Retina (tissue), 1 donor: ENCODE results near the gene FAM209A.
"Not testable (repeated sequence)": the region's sequence is repeated elsewhere in the genome, so short reads cannot be mapped to it uniquely, and the experiment has no call there.

Experiments
- DNase-seq: peaks from one replicate; pipeline ENCODE4 v3.0.0-alpha.2; 2016

The FAM209A gene, protein sequence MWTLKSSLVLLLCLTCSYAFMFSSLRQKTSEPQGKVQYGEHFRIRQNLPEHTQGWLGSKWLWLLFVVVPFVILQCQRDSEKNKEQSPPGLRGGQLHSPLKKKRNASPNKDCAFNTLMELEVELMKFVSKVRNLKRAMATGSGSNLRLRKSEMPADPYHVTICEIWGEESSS

DNA sequence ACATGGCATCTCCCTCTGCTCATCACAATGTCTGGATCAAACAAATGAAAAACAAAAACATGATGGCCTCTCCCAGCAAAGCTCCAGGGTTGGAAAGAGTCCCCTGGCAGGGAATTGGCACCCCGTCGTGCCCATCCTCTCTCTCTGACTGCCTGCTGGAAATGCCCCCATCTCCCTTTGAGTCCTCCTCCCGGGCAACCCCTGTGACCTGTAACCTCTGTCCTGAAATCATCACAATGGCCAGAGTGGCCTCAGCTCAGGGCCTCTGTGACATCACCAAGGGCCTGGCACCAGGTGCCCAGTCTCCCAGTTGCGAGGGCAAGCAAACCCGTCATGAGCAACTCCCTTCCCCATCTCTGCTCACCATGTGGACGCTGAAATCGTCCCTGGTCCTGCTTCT lies at the start of gene FAM209A:
FAM209A (plus strand) TSS at position 301 of the 400 bp plus-strand sequence; CDS start at position 366, 65 bp downstream.
- not testable (repeated sequence) for DNase-seq

DNA sequence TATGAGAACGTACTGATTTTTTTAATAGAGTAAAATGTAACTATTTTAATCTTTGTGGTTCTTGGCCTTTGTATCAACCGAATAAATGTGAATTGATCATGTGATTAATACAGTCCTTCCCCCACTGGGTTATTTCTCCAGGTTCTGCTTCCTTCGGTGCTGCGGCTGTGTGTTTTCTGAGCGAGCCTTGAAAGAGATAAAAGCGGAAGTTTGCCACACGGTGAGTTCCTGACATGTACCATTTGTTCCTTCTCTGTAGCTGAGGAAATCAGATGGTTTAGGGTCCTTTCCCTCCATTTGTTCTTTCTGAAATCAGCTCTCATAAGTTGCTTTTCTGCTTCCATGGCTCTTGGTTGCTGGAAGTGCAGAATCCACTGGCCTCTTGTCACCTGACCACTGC lies 40.6 kb upstream of the FAM209A start:
- no peak for DNase-seq

DNA sequence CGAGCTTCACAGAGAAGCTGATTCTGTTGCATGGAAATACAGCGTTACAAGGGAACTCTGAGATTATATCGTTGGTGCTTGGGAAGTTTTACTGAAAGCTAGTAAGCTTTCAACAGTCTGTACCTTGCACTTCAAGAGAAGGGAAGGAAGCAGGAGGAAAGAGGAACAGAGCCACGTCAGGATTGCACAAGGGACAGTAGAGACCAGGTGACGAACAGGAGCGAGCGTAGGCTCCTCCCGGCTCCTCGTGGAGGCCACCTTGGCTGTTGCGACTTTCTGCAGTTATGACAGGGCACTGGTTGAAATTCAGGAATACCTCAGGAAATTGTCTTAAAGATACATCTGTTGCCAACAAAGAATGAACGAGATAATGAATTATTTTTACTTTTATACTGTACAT lies 37.3 kb upstream of the FAM209A start:
- no peak for DNase-seq

DNA sequence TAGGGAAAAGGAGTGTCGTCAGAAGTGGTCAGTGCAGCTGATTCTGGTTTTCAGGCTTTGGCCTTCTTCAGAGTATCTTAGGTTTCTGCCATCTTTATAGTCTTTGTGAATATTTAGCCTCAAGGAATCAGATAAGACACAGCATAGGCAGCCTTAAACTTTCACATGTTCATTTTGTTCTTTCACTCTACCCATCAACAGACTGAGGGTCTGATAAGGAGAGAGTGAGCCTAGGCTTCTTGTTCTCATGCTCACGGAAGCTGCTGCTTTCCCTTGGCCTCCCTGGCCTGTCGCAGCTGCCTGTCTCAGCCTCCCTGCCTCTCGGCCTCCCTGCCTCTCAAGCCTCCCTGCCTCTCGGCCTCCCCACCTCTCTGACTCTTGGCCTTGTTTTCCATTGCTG lies 36.0 kb upstream of the FAM209A start:
- DNase-seq = no peak

DNA sequence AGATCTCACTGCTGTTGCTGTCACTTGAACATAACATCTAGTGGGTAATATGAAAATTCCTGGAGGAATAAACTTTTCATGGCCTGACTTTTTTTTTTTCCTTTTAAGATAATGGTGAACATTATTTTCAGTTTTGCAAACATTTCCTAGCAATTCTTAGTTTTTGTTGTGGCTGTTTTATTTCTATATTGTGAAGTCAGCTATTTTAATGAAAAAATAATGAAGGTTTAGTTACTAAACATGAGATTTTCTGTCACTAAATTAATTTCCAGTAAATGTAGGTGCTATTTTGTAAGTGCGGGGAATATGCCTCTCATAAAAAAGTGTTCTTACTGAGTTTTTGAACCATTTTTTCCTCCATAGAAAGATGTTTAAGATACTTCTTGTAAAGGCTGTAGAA lies 23.4 kb upstream of the FAM209A start:
- no peak for DNase-seq

DNA sequence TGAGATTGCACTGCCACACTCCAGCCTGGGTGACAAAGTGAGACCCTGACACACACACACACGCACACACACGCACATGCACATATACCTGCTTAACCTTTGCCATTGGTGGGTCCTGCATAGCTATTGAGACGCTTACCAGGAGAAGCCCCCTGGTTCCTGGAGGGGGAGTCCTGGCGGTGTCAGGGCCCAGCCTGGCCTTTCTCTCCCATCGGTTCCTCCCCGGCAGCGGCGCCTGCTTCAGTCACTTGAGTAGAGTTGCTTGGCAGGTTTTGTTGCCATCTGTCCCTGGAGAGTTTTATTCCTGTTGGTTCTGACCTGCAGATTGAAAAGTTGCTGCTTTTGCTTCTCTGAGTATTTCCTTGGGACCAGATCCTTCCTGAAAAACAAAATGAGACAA lies 20.6 kb upstream of the FAM209A start:
- no peak for DNase-seq

DNA sequence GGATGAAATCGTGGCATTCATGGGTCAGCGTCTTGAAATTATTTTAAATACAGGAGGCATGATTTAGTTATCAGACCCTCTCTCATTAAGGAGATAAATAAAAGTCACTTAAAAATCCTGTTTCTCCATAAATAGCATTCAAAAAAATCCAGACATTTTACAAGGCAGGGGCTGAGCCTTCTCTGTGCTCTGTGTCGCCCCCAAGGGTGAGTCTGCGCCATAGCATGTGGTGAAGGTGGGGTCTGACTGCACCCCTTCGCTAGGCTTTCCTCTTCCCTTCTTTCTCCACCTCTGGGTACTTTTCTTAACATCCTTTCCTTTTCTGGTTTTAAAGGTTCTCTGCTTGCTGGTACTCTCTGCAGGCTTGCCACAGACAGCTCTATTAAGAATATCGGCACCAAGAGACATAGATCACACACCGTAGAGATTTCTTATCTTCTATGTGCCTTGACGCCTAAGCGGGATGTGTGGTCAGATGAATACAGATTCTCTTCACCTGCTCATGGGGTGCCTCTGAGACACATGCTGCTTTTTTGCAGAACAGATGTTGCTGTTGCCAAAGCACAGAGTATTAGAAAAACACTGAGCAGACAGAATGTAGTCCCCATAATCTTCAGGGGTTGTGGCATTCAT lies 20.1 kb upstream of the FAM209A start:
- no peak for DNase-seq

DNA sequence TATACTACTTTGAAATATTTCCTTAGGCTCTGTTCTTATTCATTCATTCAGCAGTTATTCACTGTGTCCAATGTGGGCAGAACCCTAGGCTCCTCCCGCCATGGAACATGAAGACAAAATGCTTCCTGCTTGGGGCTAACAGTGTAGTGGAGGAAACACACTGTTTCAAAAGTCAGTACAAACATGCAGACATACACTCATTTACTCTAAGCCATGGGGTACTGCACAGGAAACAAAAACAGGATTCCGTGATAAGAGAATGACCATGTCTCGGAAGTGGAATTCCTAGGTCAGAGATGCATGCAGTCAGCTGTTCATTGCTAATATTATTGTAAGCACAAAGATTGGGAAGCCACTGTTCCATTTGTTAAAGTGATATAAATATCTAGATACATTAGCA lies 18.4 kb upstream of the FAM209A start:
- no peak for DNase-seq

DNA sequence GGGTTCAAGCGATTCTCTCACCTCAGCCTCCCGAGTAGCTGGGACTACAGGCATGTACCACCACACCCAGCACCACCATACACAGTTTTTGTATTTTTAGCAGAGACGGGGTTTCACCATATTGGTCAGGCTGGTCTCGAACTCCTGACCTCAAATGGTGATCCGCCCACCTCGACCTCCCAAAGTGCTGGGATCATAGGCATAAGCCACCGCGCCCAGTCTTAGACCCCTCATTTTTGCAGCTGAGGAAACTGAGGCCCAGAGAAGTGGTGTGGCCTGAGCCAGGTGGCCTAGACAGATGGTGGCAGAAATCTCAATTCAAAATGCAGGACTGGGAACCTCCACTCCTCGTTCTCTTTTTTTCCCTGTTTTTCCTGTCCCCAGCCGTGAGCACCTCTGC lies 12.6 kb upstream of the FAM209A start:
- no peak for DNase-seq

DNA sequence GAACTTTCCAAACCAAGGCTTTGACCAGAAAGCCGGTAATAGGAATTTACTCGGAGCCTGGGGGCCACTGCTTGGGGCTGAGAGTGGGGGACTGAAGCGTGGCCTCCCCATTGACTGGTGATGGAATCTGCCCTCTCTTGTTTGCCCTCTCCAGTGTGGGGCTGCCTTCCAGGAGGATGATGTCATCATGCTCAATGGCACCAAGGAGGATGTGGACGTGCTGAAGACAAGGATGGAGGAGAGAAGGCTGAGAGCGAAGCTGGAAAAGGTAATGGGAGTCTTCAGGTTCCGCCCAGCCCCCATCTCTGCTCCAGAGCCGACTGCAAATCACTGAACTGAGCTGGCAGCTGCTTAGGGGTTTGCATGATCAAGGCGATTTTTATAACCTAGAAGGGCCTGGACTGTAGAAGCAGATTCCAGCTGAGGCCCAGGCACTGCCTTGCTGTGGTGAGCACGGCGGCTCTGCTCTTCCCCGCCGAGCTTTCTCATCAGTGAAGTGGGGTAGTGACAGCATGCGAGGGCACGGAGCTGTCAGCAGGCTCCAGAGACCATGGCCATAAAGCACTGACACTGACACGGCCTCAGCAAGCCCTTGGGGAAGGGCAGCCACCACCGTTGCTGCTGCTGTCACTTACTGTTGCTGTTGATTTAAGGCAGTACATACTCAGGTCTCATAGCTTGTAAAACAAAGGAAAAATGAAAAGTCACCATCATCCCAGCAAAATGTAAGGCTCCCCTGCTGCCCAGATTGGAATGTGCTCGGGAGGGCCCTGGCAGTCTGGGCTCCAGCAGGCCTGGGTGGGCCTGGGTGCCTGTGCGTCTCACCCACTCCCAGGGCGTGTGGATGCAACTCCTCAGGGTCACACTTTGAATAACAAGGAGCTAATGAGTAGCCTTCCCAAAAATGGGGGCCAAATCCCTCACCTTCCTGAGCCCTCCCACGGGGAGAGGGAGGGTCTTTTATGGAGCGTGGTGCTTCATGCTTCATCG lies 11.1 kb upstream of the FAM209A start:
- peak; percentile 57 for DNase-seq

DNA sequence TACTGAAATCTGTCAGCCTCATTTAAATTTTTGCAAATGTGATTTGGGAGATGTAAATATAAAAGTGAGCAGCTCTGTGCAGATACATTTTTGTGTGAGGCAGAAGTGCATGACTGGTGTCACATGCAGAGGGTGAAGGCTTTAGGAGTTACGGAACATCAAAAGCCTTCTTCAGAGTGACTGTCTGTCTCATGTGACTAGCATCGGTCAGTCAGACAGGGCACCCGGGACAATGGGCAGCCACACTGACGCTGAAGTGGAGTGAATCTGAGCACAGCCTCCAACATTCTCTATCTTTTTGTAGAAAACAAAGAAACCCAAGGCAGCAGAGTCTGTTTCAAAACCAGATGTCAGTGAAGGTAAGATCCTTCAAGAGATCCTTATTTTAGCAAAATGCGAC lies 7.9 kb upstream of the FAM209A start:
- DNase-seq = no peak

DNA sequence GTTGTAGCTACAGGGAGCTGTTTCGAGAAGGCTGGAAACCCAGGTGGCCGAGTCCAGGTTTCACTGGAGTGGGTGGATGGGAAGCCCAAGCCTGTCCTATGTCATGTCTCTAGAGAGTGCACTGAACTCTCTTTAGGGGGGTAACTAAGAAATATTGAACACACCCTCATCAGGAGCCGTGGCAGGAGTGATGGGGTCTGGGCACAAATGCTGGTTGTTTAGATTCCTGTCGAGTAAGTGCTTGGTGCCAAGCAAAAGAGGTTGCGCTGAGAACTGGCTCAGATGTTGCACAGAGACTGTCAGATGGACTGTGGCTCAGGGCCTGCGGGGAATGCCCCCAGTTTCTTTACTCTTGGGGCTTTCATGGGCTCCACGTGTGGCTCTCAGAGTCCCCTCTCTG lies 7.3 kb upstream of the FAM209A start:
- DNase-seq = no peak

DNA sequence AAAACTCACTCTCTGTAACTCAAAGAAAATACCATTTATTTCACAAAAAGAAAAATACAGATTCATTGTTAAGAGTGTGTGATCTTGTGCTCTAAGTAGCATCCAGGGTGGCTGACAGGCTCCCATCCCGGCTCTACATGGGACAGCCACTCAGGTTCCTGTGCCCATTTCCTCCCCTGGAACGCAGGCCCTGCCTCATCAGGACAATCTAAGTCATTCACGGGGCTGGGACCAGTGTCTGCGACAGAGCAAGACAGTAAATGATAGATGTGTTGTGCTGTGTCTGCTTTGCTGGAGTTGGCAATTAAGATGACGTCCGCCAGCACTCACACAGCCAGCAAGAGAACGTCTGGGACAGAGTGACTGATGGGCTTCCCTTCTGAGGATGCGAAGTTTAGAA lies 6.9 kb upstream of the FAM209A start:
- DNase-seq = no peak

DNA sequence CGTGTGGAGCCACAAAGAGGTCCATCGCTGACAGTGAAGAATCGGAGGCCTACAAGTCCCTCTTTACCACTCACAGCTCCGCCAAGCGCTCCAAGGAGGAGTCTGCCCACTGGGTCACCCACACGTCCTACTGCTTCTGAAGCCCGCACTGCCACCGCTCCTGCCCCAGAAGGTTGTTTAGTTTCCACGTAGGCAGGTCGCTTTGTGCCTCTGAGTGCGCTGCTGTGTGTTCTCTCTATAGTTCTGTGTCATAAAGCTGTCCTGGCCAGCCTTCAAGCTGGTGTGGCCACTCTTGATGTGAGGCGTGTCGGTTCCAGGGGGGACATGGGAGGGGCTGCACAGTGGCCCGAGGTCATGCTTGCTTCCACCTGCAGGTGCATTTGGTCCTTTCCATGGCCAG lies 6.4 kb upstream of the FAM209A start:
- DNase-seq = no peak

DNA sequence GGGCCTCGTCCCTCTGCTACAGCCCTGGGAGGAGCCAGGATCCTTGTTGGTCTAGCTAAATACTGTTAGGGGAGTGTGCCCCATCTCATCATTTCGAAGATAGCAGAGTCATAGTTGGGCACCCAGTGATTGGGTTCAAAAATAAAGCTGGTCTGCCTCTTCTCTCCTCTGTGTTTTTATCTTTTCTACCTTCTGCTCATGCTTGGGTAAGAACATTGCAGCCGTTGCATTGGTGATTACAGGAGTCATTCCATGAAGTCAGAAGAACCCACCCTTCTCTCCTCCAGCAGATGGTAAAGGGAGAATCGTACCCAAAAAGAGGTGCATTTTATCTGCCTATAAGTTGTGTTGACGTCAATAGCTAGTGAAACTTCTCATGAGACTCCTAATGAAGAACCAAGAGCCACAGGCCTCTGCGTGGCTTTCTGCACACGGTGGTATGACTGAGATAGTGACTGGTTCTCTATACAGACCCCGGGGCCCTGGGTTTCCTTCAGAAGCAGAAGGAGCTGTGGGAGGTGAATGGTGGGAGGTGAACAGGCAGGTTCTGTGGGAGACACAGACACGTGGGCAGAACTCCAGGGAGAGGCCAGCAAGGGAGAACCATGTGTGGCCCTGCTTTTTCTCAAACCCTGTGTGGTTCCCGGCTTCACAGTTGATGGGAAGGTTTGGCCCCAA lies 5.7 kb upstream of the FAM209A start:
- DNase-seq = no peak

DNA sequence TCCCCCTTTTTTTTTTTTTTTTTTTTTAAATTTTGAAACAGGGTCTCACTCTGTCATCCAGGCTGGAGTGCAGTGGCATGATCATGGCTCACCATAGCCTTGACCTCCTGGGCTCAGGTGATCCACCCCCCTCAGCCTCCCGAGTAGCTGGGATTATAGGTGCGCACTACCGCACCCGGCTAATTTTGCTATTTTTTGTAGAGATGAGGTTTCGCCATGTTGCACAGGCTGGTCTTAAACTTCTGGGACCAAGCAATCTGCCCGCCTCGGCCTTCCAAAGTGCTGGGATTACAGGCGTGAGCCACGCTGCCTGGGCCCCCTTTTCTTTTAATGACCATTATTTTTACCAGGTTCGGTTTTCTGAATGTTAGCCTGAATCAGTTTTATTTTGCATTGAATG lies 5.0 kb upstream of the FAM209A start:
- DNase-seq = no peak

DNA sequence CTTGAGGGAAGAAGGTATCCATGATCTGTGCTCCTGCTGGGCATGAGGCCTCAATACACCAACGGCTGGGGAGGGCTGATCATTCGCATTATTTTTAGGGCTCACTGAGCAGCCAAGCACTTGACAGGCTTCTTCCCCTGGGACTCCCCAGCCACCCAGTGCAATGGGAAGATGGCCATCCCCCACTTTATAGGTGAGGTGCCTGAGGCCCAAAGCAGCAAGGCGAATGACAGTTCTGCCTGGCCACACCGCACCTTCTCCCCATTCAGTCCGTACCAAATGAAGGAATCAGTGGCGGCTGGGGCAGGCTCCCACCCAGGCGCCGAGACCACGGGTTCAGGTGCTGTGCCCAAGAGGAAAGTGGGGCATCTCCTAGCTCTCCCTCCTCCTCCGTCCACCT lies 4.4 kb upstream of the FAM209A start:
- DNase-seq = no peak

DNA sequence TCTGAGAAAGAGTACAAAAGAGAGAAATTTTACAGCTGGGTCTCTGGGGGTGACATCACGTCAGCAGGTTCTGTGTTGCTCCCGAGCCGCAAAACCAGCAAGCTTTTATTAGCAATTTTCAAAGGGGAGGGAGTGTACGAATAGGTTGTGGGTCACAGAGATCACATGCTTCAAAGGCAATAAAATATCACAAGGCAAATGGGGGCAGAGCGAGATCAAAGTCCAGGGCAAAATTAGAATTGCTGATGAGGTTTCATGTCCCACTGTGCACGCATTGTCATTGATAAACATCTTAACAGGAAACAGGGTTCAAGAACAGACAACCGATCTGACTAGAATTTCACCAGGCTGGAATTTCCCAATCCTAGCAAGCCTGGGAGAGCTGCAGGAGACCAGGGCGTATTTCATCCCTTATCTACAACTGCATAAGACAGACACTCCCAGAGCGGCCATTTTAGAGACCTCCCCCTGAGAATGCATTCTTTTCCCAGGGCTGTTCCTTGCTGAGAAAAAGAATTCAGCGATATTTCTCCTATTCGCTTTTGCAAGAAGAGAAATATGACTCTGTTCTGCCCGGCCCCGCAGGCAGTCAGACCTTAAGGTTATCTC lies 3.7 kb upstream of the FAM209A start:
- not testable (repeated sequence) for DNase-seq

DNA sequence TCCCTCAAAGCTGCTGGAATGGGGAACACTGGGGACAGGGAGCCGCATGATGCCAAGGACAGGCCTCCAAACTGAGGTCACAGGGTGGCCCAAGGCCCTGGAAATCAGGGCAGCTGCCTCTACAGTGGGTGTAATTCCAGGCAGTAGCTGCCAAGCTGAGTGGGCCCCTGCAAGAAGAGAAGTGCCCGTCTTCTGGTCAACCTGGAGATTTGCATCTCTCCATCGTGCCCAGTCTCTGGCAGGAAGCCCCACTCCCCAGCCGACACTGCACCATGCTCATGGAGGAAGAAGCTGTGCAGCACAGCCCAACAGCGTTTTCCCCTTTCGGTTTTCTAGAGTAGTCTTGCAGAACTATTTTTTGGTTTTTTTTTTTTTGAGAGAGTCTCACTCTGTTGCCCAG lies 2.2 kb upstream of the FAM209A start:
- DNase-seq = no peak

DNA sequence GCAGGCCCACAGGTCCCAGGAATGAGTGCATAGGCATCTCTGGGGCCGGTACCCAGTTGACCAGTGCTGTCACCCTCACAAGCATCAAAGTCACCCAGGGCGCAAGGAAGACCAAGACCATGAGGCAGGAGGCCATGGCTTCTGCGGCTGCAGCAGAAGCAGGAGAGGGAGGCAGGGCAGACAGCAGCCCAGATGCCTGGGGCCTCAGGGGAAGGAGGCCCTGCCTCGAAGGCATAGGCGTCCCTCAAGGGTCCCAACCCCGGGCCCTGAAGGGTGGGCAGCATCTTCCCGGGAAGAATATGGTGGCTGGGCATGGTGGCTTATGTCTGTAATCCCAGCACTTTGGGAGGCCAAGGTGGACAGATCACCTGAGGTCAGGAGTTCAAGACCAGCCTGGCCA lies 3.0 kb downstream of the FAM209A start:
- DNase-seq = no peak

DNA sequence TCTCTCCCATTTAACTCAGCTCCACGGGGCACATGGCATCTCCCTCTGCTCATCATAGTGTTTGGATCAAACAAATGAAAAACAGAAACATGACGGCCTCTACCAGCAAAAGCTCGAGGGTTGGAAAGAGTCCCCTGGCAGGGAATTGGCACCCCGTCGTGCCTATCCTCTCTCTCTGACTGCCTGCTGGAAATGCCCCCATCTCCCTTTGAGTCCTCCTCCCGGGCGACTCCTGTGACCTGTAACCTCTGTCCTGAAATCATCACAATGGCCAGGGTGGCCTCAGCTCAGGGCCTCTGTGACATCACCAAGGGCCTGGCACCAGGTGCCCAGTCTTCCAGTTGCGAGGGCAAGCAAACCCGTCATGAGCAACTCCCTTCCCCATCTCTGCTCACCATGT lies 8.4 kb downstream of the FAM209A start, which contains the start of gene FAM209B:
FAM209B (plus strand) TSS at position 301 of the 400 bp plus-strand sequence; CDS start at position 397, 96 bp downstream.
- DNase-seq = not testable (repeated sequence)

DNA sequence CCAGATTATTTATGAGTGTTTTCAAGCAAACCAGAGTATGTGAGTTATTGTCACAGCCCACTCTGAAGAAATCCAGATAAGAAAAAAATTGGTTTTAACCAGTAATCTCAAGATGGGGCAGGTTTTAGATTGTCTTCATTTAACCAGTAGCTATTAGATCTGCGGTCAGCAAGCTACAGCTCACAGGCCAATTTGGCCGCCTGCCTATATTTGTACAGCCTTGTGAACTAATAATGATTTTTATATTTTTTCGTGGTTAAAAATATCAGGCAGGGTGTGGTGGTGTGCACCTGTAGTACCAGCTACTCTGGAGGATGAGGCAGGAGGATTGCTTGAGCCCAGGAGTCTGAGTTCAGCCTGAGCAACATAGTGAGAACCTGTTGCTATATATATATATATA lies 13.5 kb downstream of the FAM209A start:
- DNase-seq = no peak

DNA sequence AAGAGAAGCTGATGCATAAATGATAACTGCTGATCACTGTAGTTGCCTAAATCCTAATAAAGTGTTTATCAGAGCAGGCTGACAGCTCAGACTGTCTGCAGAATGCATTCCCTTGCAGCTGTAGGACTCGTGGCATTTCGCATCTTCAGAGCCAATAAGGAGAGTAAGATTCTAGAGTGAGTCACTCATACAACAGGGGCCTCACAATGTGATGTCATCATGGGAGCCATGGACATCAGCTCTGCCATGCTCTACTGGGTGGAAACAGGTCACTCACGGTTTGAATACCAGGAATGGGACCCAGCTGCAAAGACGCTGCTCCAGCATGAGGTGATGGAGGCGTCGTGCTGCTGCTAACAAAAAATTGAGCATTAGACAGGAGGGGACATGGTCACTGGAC lies 15.9 kb downstream of the FAM209A start:
- no peak for DNase-seq
